WTC11 (cell line): ENCODE results near the gene DYNLT2B. TPM values are rescaled to one million over a fixed set of nuclear protein-coding genes. Genes with fewer than 3 reads are reported as not detected.

Experiments
- ATAC-seq: fragments of 200-7000 bp; cut with Tn5 transposase; 2 replicates; pipeline ENCODE4 v1.10.0; 2021; ENCODE audit warnings: mild to moderate bottlenecking, moderate library complexity
- CTCF ChIA-PET: fragments of 300-600 bp; sonication (Branson Sonifier 250); formaldehyde crosslinking; loops from one replicate; lab custom pipeline; 2021; ENCODE audit warnings: antibody characterized with exemption; lab: Charles Lee
- POLR2A ChIA-PET: fragments of 350-600 bp; sonication (Branson Sonifier 250); formaldehyde crosslinking; loops from one replicate; lab custom pipeline; 2021; ENCODE audit warnings: antibody characterized with exemption; lab: Charles Lee
- DNase-seq: peaks from one replicate; pipeline ENCODE4 v3.0.0; 2021; ENCODE audit warnings: low spot score
- H3K27ac Mint-ChIP-seq: 2 replicates; pipeline ENCODE4 v1.8.0; 2021; ENCODE audit warnings: mixed read lengths
- H3K27me3 Mint-ChIP-seq: 2 replicates; pipeline ENCODE4 v1.8.0; 2021; ENCODE audit warnings: low read depth, mild to moderate bottlenecking, moderate library complexity, mixed read lengths
- H3K36me3 Mint-ChIP-seq: 2 replicates; pipeline ENCODE4 v1.8.0; 2021; ENCODE audit warnings: mixed read lengths
- H3K4me1 Mint-ChIP-seq: 2 replicates; pipeline ENCODE4 v1.8.0; 2022; ENCODE audit warnings: mixed read lengths
- H3K4me3 Mint-ChIP-seq: 2 replicates; pipeline ENCODE4 v1.8.0; 2021; ENCODE audit warnings: mild to moderate bottlenecking, moderate library complexity, mixed read lengths
- H3K9me3 Mint-ChIP-seq: 2 replicates; pipeline ENCODE4 v1.8.0; 2021; ENCODE audit warnings: mixed read lengths
- AFF4 ChIP-seq: sonication (generic); formaldehyde crosslinking; IDR thresholded peaks from 2 replicates; pipeline ENCODE4 v1.8.1; 2023; ENCODE audit warnings: mild to moderate bottlenecking, missing genetic modification reagents, borderline replicate concordance
- ARID4B ChIP-seq: sonication (generic); formaldehyde crosslinking; IDR thresholded peaks from 2 replicates; pipeline ENCODE4 v1.8.0; 2023; ENCODE audit warnings: missing genetic modification reagents, mild to moderate bottlenecking, borderline replicate concordance
- ATF1 ChIP-seq: sonication (generic); formaldehyde crosslinking; IDR thresholded peaks from 2 replicates; pipeline ENCODE4 v1.8.1; 2023; ENCODE audit warnings: mild to moderate bottlenecking, moderate library complexity, missing genetic modification reagents
- ATF3 ChIP-seq: sonication (generic); formaldehyde crosslinking; conservative IDR thresholded peaks from 2 replicates; pipeline ENCODE4 v1.8.1; 2022; ENCODE audit warnings: mild to moderate bottlenecking, missing genetic modification reagents
- CREB1 ChIP-seq: sonication (generic); formaldehyde crosslinking; IDR thresholded peaks from 2 replicates; pipeline ENCODE4 v1.8.0; 2023; ENCODE audit warnings: mild to moderate bottlenecking, missing genetic modification reagents
- E2F5 ChIP-seq: sonication (generic); formaldehyde crosslinking; IDR thresholded peaks from 2 replicates; pipeline ENCODE4 v1.8.1; 2022; ENCODE audit warnings: mild to moderate bottlenecking, moderate library complexity, missing genetic modification reagents
- EMX1 ChIP-seq: fragments of 250-450 bp; sonication (Bioruptor Pico); IDR thresholded peaks from 2 replicates; pipeline ENCODE4 v1.8.0; 2021; ENCODE audit warnings: mild to moderate bottlenecking
- ETV6 ChIP-seq: sonication (generic); formaldehyde crosslinking; IDR thresholded peaks from 2 replicates; pipeline ENCODE4 v1.8.1; 2022; ENCODE audit warnings: mild to moderate bottlenecking, missing genetic modification reagents
- FOXJ3 ChIP-seq: sonication (generic); formaldehyde crosslinking; IDR thresholded peaks from 2 replicates; pipeline ENCODE4 v1.9.0; 2021; ENCODE audit warnings: missing genetic modification reagents, mild to moderate bottlenecking, borderline replicate concordance
- JUN ChIP-seq: sonication (generic); formaldehyde crosslinking; IDR thresholded peaks from 2 replicates; pipeline ENCODE4 v1.8.0; 2023; ENCODE audit warnings: mild to moderate bottlenecking, missing genetic modification reagents
- NFATC4 ChIP-seq: fragments of 250-450 bp; sonication (Bioruptor Pico); IDR thresholded peaks from 2 replicates; pipeline ENCODE4 v1.9.0; 2021; ENCODE audit warnings: mild to moderate bottlenecking
- NFYB ChIP-seq: sonication (generic); formaldehyde crosslinking; conservative IDR thresholded peaks from 2 replicates; pipeline ENCODE4 v1.8.0; 2022; ENCODE audit warnings: low read depth, missing genetic modification reagents
- NR1H2 ChIP-seq: sonication (generic); formaldehyde crosslinking; IDR thresholded peaks from 2 replicates; pipeline ENCODE4 v1.9.0; 2021; ENCODE audit warnings: mild to moderate bottlenecking, moderate library complexity, missing genetic modification reagents
- RELA ChIP-seq: sonication (generic); formaldehyde crosslinking; IDR thresholded peaks from 2 replicates; pipeline ENCODE4 v1.8.1; 2022; ENCODE audit warnings: missing genetic modification reagents, mild to moderate bottlenecking, borderline replicate concordance
- SMAD4 ChIP-seq: sonication (generic); formaldehyde crosslinking; IDR thresholded peaks from 2 replicates; pipeline ENCODE4 v1.8.0; 2022; ENCODE audit warnings: mild to moderate bottlenecking, missing genetic modification reagents
- STAT6 ChIP-seq: sonication (generic); formaldehyde crosslinking; conservative IDR thresholded peaks from 2 replicates; pipeline ENCODE4 v1.8.1; 2023; ENCODE audit warnings: mild to moderate bottlenecking, low read depth, missing genetic modification reagents, moderate library complexity
- ZNF138 ChIP-seq: sonication (generic); formaldehyde crosslinking; conservative IDR thresholded peaks from 2 replicates; pipeline ENCODE4 v1.8.1; 2022; ENCODE audit warnings: mild to moderate bottlenecking, moderate library complexity, missing genetic modification reagents
- ZNF219 ChIP-seq: sonication (generic); formaldehyde crosslinking; IDR thresholded peaks from 2 replicates; pipeline ENCODE4 v1.8.0; 2023; ENCODE audit warnings: missing genetic modification reagents, mild to moderate bottlenecking, borderline replicate concordance
- ZNF317 ChIP-seq: sonication (generic); formaldehyde crosslinking; IDR thresholded peaks from 2 replicates; pipeline ENCODE4 v1.8.1; 2023; ENCODE audit warnings: low read depth, mild to moderate bottlenecking, moderate library complexity, missing genetic modification reagents, borderline replicate concordance
- ZNF396 ChIP-seq: fragments of 250-450 bp; sonication (Bioruptor Pico); IDR thresholded peaks from 2 replicates; pipeline ENCODE4 v1.8.0; 2021; ENCODE audit warnings: mild to moderate bottlenecking, moderate library complexity, borderline replicate concordance
- ZNF671 ChIP-seq: fragments of 250-450 bp; sonication (Bioruptor Pico); IDR thresholded peaks from 2 replicates; pipeline ENCODE4 v1.8.0; 2021; ENCODE audit warnings: mild to moderate bottlenecking
- total RNA-seq: library from RNA; stranded (reverse); gene quantifications from 3 replicates; pipeline ENCODE4 v1.2.3, GENCODE V29; 2021

The DYNLT2B gene
- total RNA-seq, 1 experiment from 2014 or later: 10.0 TPM

- peaks cover 12% of the 10 kb centered on the region for H3K36me3 Mint-ChIP-seq
- no peaks in the 10 kb centered on the region for H3K27me3 Mint-ChIP-seq
- CTCF ChIA-PET: no interaction called here
- no peaks in the 10 kb centered on the region for H3K4me1 Mint-ChIP-seq
- no peak overlapping the region for H3K4me3 Mint-ChIP-seq
- TF ChIP-seq RELA (CRISPR knock-in tag): no peak
- TF ChIP-seq NFATC4: no peak
- no peak for TF ChIP-seq ZNF219
- TF ChIP-seq SMAD4: no peak
- TF ChIP-seq E2F5 (CRISPR knock-in tag): no peak
- TF ChIP-seq NR1H2 (CRISPR knock-in tag): no peak
- TF ChIP-seq ATF1: no peak
- no peak for TF ChIP-seq ETV6 (CRISPR knock-in tag)
- TF ChIP-seq ZNF317 (CRISPR knock-in tag): no peak
- TF ChIP-seq JUN (CRISPR knock-in tag): no peak
- TF ChIP-seq ARID4B (CRISPR knock-in tag): no peak
- no peak for TF ChIP-seq STAT6 (CRISPR knock-in tag)
- no peak for TF ChIP-seq NFYB (CRISPR knock-in tag)
- POLR2A ChIA-PET: no interaction called here
- H3K27ac Mint-ChIP-seq: no peak overlapping the region
- ATAC-seq (no peak), DNase-seq (no peak)
- no peaks in the 10 kb centered on the region for H3K9me3 Mint-ChIP-seq
These were observed 66.1 kb downstream of the DYNLT2B start for GRCh38 chr3:196251918-196252317.

- no peak overlapping the region for H3K27ac Mint-ChIP-seq
- no peaks in the 10 kb centered on the region for H3K4me1 Mint-ChIP-seq
- ChIA-PET CTCF (no interaction called here), POLR2A (no interaction called here)
- no peak overlapping the region for H3K4me3 Mint-ChIP-seq
- no peaks in the 10 kb centered on the region for H3K27me3 Mint-ChIP-seq
- no peaks in the 10 kb centered on the region for H3K9me3 Mint-ChIP-seq
- DNase-seq: no peak
- no peak for ATAC-seq
- peaks cover 30% of the 10 kb centered on the region for H3K36me3 Mint-ChIP-seq
- TF ChIP-seq ATF3 (CRISPR knock-in tag): no peak
- no peak for TF ChIP-seq SMAD4
- TF ChIP-seq EMX1 (CRISPR knock-in tag): no peak
- no peak for TF ChIP-seq AFF4 (CRISPR knock-in tag)
- no peak for TF ChIP-seq ZNF396 (CRISPR knock-in tag)
- no peak for TF ChIP-seq FOXJ3
- no peak for TF ChIP-seq ZNF219
- no peak for TF ChIP-seq ZNF671 (CRISPR knock-in tag)
- no peak for TF ChIP-seq CREB1 (CRISPR knock-in tag)
- TF ChIP-seq STAT6 (CRISPR knock-in tag): no peak
- TF ChIP-seq ZNF138: no peak
These were observed 71.3 kb downstream of the DYNLT2B start for GRCh38 chr3:196246612-196247308.
